ENCODE results near the gene DOP1B. TPM values are rescaled to one million over a fixed set of nuclear protein-coding genes. Genes with fewer than 3 reads are reported as not detected.

The DOP1B gene
- total RNA-seq, 1 donor from 2014 or later = 8.7 TPM

GRCh38 chr21:36174780-36175179 is 18.2 kb downstream of the DOP1B start:
- H3K4me1 Mint-ChIP-seq (ENCODE audit: unreplicated experiment) = no peaks in the 10 kb centered on the region
- no peak for DNase-seq (ENCODE audit: low spot score)

GRCh38 chr21:36175771-36176565 is 19.3 kb downstream of the DOP1B start:
- peaks cover 3% of the 10 kb centered on the region for H3K27me3 Mint-ChIP-seq (ENCODE audit: unreplicated experiment)
- H3K36me3 Mint-ChIP-seq (ENCODE audit: low read depth, unreplicated experiment) = peaks cover 5% of the 10 kb centered on the region
- TF ChIP-seq, protein P1, sequence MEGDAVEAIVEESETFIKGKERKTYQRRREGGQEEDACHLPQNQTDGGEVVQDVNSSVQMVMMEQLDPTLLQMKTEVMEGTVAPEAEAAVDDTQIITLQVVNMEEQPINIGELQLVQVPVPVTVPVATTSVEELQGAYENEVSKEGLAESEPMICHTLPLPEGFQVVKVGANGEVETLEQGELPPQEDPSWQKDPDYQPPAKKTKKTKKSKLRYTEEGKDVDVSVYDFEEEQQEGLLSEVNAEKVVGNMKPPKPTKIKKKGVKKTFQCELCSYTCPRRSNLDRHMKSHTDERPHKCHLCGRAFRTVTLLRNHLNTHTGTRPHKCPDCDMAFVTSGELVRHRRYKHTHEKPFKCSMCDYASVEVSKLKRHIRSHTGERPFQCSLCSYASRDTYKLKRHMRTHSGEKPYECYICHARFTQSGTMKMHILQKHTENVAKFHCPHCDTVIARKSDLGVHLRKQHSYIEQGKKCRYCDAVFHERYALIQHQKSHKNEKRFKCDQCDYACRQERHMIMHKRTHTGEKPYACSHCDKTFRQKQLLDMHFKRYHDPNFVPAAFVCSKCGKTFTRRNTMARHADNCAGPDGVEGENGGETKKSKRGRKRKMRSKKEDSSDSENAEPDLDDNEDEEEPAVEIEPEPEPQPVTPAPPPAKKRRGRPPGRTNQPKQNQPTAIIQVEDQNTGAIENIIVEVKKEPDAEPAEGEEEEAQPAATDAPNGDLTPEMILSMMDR (IDR thresholded peaks at IDR 0.05; ENCODE audit: unreplicated experiment) = no peak
- no peak overlapping the region for H3K27ac Mint-ChIP-seq (ENCODE audit: unreplicated experiment)
- no peak overlapping the region for H3K4me3 Mint-ChIP-seq (ENCODE audit: unreplicated experiment)
- H3K4me1 Mint-ChIP-seq (ENCODE audit: unreplicated experiment) = no peaks in the 10 kb centered on the region
- DNase-seq (ENCODE audit: low spot score) = no peak
- no peaks in the 10 kb centered on the region for H3K9me3 Mint-ChIP-seq (ENCODE audit: unreplicated experiment)

More at GRCh38 chr21:36174780-36175179, 18.2 kb downstream of the DOP1B start:
- Mint-ChIP-seq H3K9me3 (ENCODE audit: unreplicated experiment) (no peaks in the 10 kb centered on the region), H3K27me3 (ENCODE audit: unreplicated experiment) (peaks cover 3% of the 10 kb centered on the region), H3K4me3 (ENCODE audit: unreplicated experiment) (no peak overlapping the region), H3K36me3 (ENCODE audit: low read depth, unreplicated experiment) (peaks cover 9% of the 10 kb centered on the region), H3K27ac (ENCODE audit: unreplicated experiment) (no peak overlapping the region)
- TF ChIP-seq, protein P1 (IDR thresholded peaks at IDR 0.05; ENCODE audit: unreplicated experiment) = no peak

DNA sequence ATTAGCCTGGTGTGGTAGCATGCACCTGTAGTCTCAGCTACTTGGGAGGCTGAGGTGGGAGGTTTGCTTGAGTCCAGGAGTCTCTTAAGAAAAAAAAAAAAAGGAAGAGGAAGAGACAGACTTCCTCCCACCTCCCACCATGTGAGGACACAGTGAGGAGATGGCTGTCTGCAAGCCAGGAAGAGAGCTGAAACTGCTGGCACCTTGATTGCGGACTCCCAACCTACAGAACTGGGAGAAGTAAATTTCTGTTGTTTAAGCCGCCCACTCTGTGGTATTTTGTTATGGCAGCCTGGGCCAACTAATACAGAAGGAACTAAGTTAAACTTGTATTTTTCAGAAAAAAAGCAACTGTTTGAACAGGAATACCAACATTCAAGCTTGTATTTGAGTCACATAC is 21.7 kb downstream of the DOP1B start:
- Mint-ChIP-seq H3K9me3 (ENCODE audit: unreplicated experiment) (no peaks in the 10 kb centered on the region), H3K4me1 (ENCODE audit: unreplicated experiment) (no peaks in the 10 kb centered on the region), H3K27me3 (ENCODE audit: unreplicated experiment) (peaks cover 3% of the 10 kb centered on the region), H3K27ac (ENCODE audit: unreplicated experiment) (no peak overlapping the region), H3K36me3 (ENCODE audit: low read depth, unreplicated experiment) (peaks cover 5% of the 10 kb centered on the region), H3K4me3 (ENCODE audit: unreplicated experiment) (no peak overlapping the region)
- no peak for DNase-seq (ENCODE audit: low spot score)
- TF ChIP-seq, protein P1 (IDR thresholded peaks at IDR 0.05; ENCODE audit: unreplicated experiment) = no peak

DNA sequence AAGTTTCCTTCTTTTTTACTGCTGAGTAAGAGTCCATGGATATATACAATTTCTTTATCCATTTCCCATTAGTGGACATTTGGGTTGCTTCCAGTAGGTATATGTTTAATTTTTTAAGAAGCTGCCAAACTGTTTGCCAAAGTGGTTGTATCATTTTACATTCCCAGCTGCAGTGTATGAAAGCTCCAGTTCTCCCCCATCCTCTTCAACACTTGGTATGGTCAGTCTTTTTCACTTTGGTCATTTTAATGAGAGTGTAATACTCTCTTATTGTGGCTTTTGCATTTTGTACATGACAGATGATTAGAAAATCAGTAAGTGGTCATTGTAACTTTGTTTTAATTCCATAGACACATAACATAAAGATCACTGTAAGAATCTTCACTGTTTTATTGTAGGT is 22.5 kb downstream of the DOP1B start:
- no peak for DNase-seq (ENCODE audit: low spot score)
- no peak overlapping the region for H3K27ac Mint-ChIP-seq (ENCODE audit: unreplicated experiment)

GRCh38 chr21:36180963-36181362 is 24.3 kb downstream of the DOP1B start:
- no peaks in the 10 kb centered on the region for H3K27me3 Mint-ChIP-seq (ENCODE audit: unreplicated experiment)
- no peaks in the 10 kb centered on the region for H3K4me1 Mint-ChIP-seq (ENCODE audit: unreplicated experiment)
- no peak for DNase-seq (ENCODE audit: low spot score)
- H3K4me3 Mint-ChIP-seq (ENCODE audit: unreplicated experiment) = no peak overlapping the region
- H3K27ac Mint-ChIP-seq (ENCODE audit: unreplicated experiment) = no peak overlapping the region
- TF ChIP-seq, protein P1 (IDR thresholded peaks at IDR 0.05; ENCODE audit: unreplicated experiment) = no peak
- H3K9me3 Mint-ChIP-seq (ENCODE audit: unreplicated experiment) = no peaks in the 10 kb centered on the region
- H3K36me3 Mint-ChIP-seq (ENCODE audit: low read depth, unreplicated experiment) = peaks cover 5% of the 10 kb centered on the region

More for the DNA sequence above, 22.5 kb downstream of the DOP1B start:
- H3K4me1 Mint-ChIP-seq (ENCODE audit: unreplicated experiment) = no peaks in the 10 kb centered on the region
- TF ChIP-seq, protein P1 (IDR thresholded peaks at IDR 0.05; ENCODE audit: unreplicated experiment) = no peak
- H3K36me3 Mint-ChIP-seq (ENCODE audit: low read depth, unreplicated experiment) = peaks cover 5% of the 10 kb centered on the region
- peaks cover 3% of the 10 kb centered on the region for H3K27me3 Mint-ChIP-seq (ENCODE audit: unreplicated experiment)
- H3K9me3 Mint-ChIP-seq (ENCODE audit: unreplicated experiment) = no peaks in the 10 kb centered on the region
- H3K4me3 Mint-ChIP-seq (ENCODE audit: unreplicated experiment) = no peak overlapping the region

All from endothelial cell (in vitro differentiated cells).